HG03064 (cell line): Measurements from ENCODE around the gene MYOCD.

ENCODE experiments used
- ATAC-seq: cut with Tn5 transposase; IDR thresholded peaks from one replicate; pipeline ENCODE4 v1.9.1; 2021; ENCODE audit warnings: low read depth; ENCODE audit not compliant: unreplicated experiment

Gene MYOCD

GRCh38 chr17:12691173-12691572 is 25.5 kb downstream of the MYOCD start:
- ATAC-seq = no peak

- ATAC-seq = no peak
Observed at GRCh38 chr17:12693640-12694039, 27.9 kb downstream of the MYOCD start.

GRCh38 chr17:12706070-12706469 is 40.4 kb downstream of the MYOCD start:
- ATAC-seq = no peak

- no peak for ATAC-seq
Observed at GRCh38 chr17:12709063-12709462, 43.4 kb downstream of the MYOCD start.

- ATAC-seq = no peak
Observed at GRCh38 chr17:12712415-12712814, 46.7 kb downstream of the MYOCD start.

GRCh38 chr17:12712941-12713340 is 47.3 kb downstream of the MYOCD start:
- no peak for ATAC-seq

- ATAC-seq = no peak
Observed at GRCh38 chr17:12719948-12720347, 54.3 kb downstream of the MYOCD start.

- no peak for ATAC-seq
Observed at GRCh38 chr17:12721581-12721980, 55.9 kb downstream of the MYOCD start.

- no peak for ATAC-seq
Observed at GRCh38 chr17:12722282-12722681, 56.6 kb downstream of the MYOCD start.

- ATAC-seq = no peak
Observed at GRCh38 chr17:12726131-12726530, 60.4 kb downstream of the MYOCD start.

GRCh38 chr17:12727076-12727760 is 61.5 kb downstream of the MYOCD start:
- ATAC-seq = no peak

GRCh38 chr17:12727881-12728280 is 62.2 kb downstream of the MYOCD start:
- ATAC-seq = no peak

GRCh38 chr17:12729086-12729485 is 63.4 kb downstream of the MYOCD start:
- no peak for ATAC-seq

- no peak for ATAC-seq
Observed at GRCh38 chr17:12730421-12730820, 64.7 kb downstream of the MYOCD start.

- ATAC-seq = no peak
Observed at GRCh38 chr17:12730931-12731521, 65.3 kb downstream of the MYOCD start.

- no peak for ATAC-seq
Observed at GRCh38 chr17:12731839-12732238, 66.1 kb downstream of the MYOCD start.

GRCh38 chr17:12732366-12732765 is 66.7 kb downstream of the MYOCD start:
- no peak for ATAC-seq

GRCh38 chr17:12734926-12735325 is 69.2 kb downstream of the MYOCD start:
- ATAC-seq = no peak

- ATAC-seq = no peak
Observed at GRCh38 chr17:12735517-12735916, 69.8 kb downstream of the MYOCD start.

- no peak for ATAC-seq
Observed at GRCh38 chr17:12736526-12736925, 70.8 kb downstream of the MYOCD start.

- no peak for ATAC-seq
Observed at GRCh38 chr17:12737740-12738469, 72.2 kb downstream of the MYOCD start.

- ATAC-seq = no peak
Observed at GRCh38 chr17:12738624-12739023, 72.9 kb downstream of the MYOCD start.
